Lung (tissue), 12 donors: ENCODE results near the gene CLIC1. TPM values are rescaled to one million over a fixed set of nuclear protein-coding genes. Genes with fewer than 3 reads are reported as not detected.

Source experiments
- ATAC-seq: fragments of 200-7000 bp; cut with Tn5 transposase; one replicate; pipeline ENCODE4 v1.9.1; 2020; ENCODE audit warnings: moderate number of reproducible peaks; ENCODE audit not compliant: insufficient read depth, low FRiP score
- DNase-seq, 3 donors: peaks; one replicate each; pipeline ENCODE4 v3.0.0-alpha.2; 2013 to 2017
- H3K27ac ChIP-seq, 2 donors: one replicate each; pipeline ENCODE4 v1.5.1; 2013; ENCODE audit warnings: mild to moderate bottlenecking in 2 of 2, moderate library complexity in 2 of 2, control low read depth in 1 of 2, inconsistent platforms in 1 of 2, low read depth in 1 of 2, low read length in 1 of 2
- H3K27me3 ChIP-seq, 3 donors: one replicate each; pipeline ENCODE4 v1.5.1; 2013; ENCODE audit warnings: low read length in 2 of 3; ENCODE audit not compliant: control insufficient read depth in 3 of 3, insufficient read depth in 3 of 3
- H3K36me3 ChIP-seq, 4 donors: one replicate each; pipeline ENCODE4 v1.5.1; 2013; ENCODE audit warnings: low read length in 4 of 4, mild to moderate bottlenecking in 1 of 4, moderate library complexity in 1 of 4; ENCODE audit not compliant: control insufficient read depth in 4 of 4, insufficient read depth in 4 of 4
- H3K4me1 ChIP-seq, 5 donors: one replicate each; pipeline ENCODE4 v1.5.1; 2013; ENCODE audit warnings: low read length in 5 of 5, mild to moderate bottlenecking in 2 of 5, moderate library complexity in 1 of 5; ENCODE audit not compliant: control insufficient read depth in 5 of 5, insufficient read depth in 5 of 5
- H3K4me3 ChIP-seq: one replicate; pipeline ENCODE4 v1.5.1; 2013; ENCODE audit warnings: mild to moderate bottlenecking, control low read depth, moderate library complexity
- H3K9ac ChIP-seq, 2 donors: one replicate each; pipeline ENCODE4 v1.5.1; 2013; ENCODE audit warnings: low read length in 2 of 2, control low read depth in 1 of 2; ENCODE audit not compliant: insufficient read depth in 1 of 2
- H3K9me3 ChIP-seq, 4 donors: one replicate each; pipeline ENCODE4 v1.5.1; 2013; ENCODE audit warnings: low read length in 3 of 4, mild to moderate bottlenecking in 1 of 4, moderate library complexity in 1 of 4; ENCODE audit not compliant: control insufficient read depth in 4 of 4, insufficient read depth in 3 of 4
- CTCF ChIP-seq: IDR thresholded peaks from 2 replicates; pipeline ENCODE4 v1.5.1; 2012; ENCODE audit warnings: mild to moderate bottlenecking; ENCODE audit errors: control extremely low read depth, extremely low read depth
- WGBS, 2 donors: extraction: QIAGEN DNeasy Blood & Tissue Kit; methylation state at CpG; one replicate each; pipeline ENCODE4 v1.1.7; 2013; 5-methylcytosine and 5-hydroxymethylcytosine counted together
- polyA plus RNA-seq, 2 donors: library from polyadenylated mRNA; stranded (reverse); fragments of 200-250 nt; gene quantifications; one replicate each; pipeline ENCODE4 v1.2.1, GENCODE V29; 2013
- total RNA-seq, 2 donors: library from RNA; depleted of rRNA in 1 of 2; stranded (reverse); fragments of >200 nt in 1 of 2; gene quantifications; one replicate each; pipeline ENCODE4 v1.2.1, GENCODE V29; 2014 to 2021
- donor health status: control.
- donor health status: control.
- donor health status: Bipolar disorder and iron deficiency.
- donor health status: healthy.
- donor health status: DM: yes; HTN: yes; CAD: no.

The CLIC1 gene
- total and polyA plus RNA-seq, 4 donors, result 231 to 763 (median 378) TPM

- 84 to 93% methylated on average over 5 of the region's 5 CpGs for WGBS, 2 donors
- Histone ChIP-seq H3K4me1 (peaks cover 7 to 17% (median 11%) of the 10 kb centered on the region in 5 donors), H3K27ac (peak overlapping the region in 1 of 2 donors; percentile 63), H3K36me3 (peaks cover 0 to 17% (median 10%) of the 10 kb centered on the region in 4 donors), H3K4me3 (no peak overlapping the region), H3K9ac (no peak overlapping the region), H3K9me3 (no peaks in the 10 kb centered on the region), H3K27me3 (no peaks in the 10 kb centered on the region)
- no peak for ATAC-seq
- no peak for TF ChIP-seq CTCF
- DNase-seq, result no peak
These were observed 35.5 kb downstream of the CLIC1 start for GRCh38 chr6:31700740-31701401.

GRCh38 chr6:31697555-31697954, 38.8 kb downstream of the CLIC1 start:
- H3K4me3 ChIP-seq, result no peak overlapping the region
- 51 to 57% methylated on average over 3 of the region's 3 CpGs for WGBS, 2 donors
- no peaks in the 10 kb centered on the region for H3K27me3 ChIP-seq
- no peak for TF ChIP-seq CTCF
- no peak for ATAC-seq
- no peaks in the 10 kb centered on the region for H3K9me3 ChIP-seq
- H3K36me3 ChIP-seq, result peaks cover 12 to 36% (median 21%) of the 10 kb centered on the region in 4 donors
- DNase-seq, result no peak
- no peak overlapping the region for H3K27ac ChIP-seq
- H3K9ac ChIP-seq, result peak overlapping the region in 1 of 2 donors; percentile 25
- peaks cover 7 to 17% (median 11%) of the 10 kb centered on the region in 5 donors for H3K4me1 ChIP-seq

- H3K36me3 ChIP-seq, result peaks cover 15 to 60% (median 24%) of the 10 kb centered on the region in 4 donors
- H3K9me3 ChIP-seq, result no peaks in the 10 kb centered on the region
- 89 to 95% methylated on average over 6 of the region's 6 CpGs for WGBS, 2 donors
- H3K4me3 ChIP-seq, result no peak overlapping the region
- no peak for TF ChIP-seq CTCF
- no peak overlapping the region for H3K9ac ChIP-seq
- H3K4me1 ChIP-seq, result peaks cover 0 to 11% (median 0%) of the 10 kb centered on the region in 5 donors
- DNase-seq (no peak), ATAC-seq (no peak)
- no peaks in the 10 kb centered on the region for H3K27me3 ChIP-seq
- H3K27ac ChIP-seq, result no peak overlapping the region
These were observed 42.8 kb downstream of the CLIC1 start for GRCh38 chr6:31693535-31693934.

GRCh38 chr6:31692886-31693285, 43.4 kb downstream of the CLIC1 start:
- ATAC-seq, result no peak
- peaks cover 18 to 67% (median 29%) of the 10 kb centered on the region in 4 donors for H3K36me3 ChIP-seq

More at GRCh38 chr6:31692886-31693285, 43.4 kb downstream of the CLIC1 start:
- Histone ChIP-seq H3K9me3 (no peaks in the 10 kb centered on the region), H3K4me3 (no peak overlapping the region), H3K27ac (no peak overlapping the region), H3K4me1 (peaks cover 0 to 11% (median 0%) of the 10 kb centered on the region in 5 donors), H3K27me3 (no peaks in the 10 kb centered on the region), H3K9ac (no peak overlapping the region)
- WGBS, 2 donors, result 90 to 94% methylated on average over 9 of the region's 9 CpGs
- no peak for DNase-seq
- TF ChIP-seq CTCF, result no peak
